ENCODE data around the gene HOXD11. TPM values are rescaled to one million over a fixed set of nuclear protein-coding genes. Genes with fewer than 3 reads are reported as not detected.

Gene HOXD11
- total and polyA plus RNA-seq, 9 of the 15 experiments (the other 6 are each of a cell fraction or from before 2014, with no cell fraction given) = not detected

DNA sequence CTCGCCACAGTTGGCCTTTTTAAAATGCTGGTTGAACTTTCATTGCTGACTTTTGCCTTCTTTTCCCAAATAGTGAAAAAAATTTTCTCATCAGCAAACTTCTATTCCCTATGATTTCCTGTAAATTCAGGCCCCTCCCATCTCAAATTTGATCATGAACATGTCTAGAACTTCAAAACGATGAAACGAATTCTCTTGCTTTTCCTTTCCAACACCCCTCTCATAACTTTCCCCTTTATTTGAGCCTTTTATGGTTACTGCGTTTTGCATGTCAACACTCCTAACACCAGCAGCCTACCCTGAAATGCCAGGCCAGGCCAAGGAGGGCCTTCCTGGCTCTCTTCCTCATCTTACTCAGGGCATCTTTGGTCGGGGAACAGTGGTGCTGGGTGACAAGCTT, 16.2 kb upstream of the HOXD11 start:
- peaks cover 0 to 21% of the 10 kb centered on the region in 2 experiments; a peak in 2 of 5 replicates for H3K4me1 ChIP-seq (replicated peaks in 1 of 2; ENCODE audit: control insufficient read depth in 2 of 2, insufficient read depth in 2 of 2, low read length in 2 of 2)
- H3K27me3 ChIP-seq (ENCODE audit: control insufficient read depth in 2 of 2, insufficient read depth in 2 of 2, low read length in 2 of 2) = peaks cover 69 to 81% of the 10 kb centered on the region in 2 experiments
- ATAC-seq = no peak
- H3K36me3 ChIP-seq (ENCODE audit: control insufficient read depth, insufficient read depth, low read length) = no peaks in the 10 kb centered on the region
- no peak overlapping the region for H3K27ac ChIP-seq (ENCODE audit: extremely low read depth, low read depth, low read length)
- H3K9ac ChIP-seq (ENCODE audit: insufficient read depth in 1 of 2, low read depth in 2 of 2, low read length in 2 of 2) = no peak overlapping the region
- ChIA-PET CTCF (ENCODE audit: low intra/inter-chr PET ratio) (no interaction called here), POLR2A (no interaction called here)
- H4K20me1 ChIP-seq (replicated peaks; ENCODE audit: control insufficient read depth, insufficient read depth, low read length) = peaks cover 5% of the 10 kb centered on the region; the same call in 1 of the 2 replicates
- intact Hi-C loops (cut with micrococcal nuclease) = no loop called here
- H3K9me1 ChIP-seq (ENCODE audit: control insufficient read depth, insufficient read depth, low read length) = no peaks in the 10 kb centered on the region
- 0% methylated on average over 5 of the region's 5 CpGs for WGBS (ENCODE audit: insufficient coverage, low coverage, missing lambda C conversion rate)
- in situ Hi-C loops (cut with MboI) = loop anchor here (25.0 kb wide), 1 partner anchor 1054 kb away; no protein-coding TSS in a partner anchor
- H2AFZ ChIP-seq (ENCODE audit: low read depth, low read length) = no peak overlapping the region
- no peak for FAIRE-seq
- H3K9me3 ChIP-seq (replicated peaks; ENCODE audit: control insufficient read depth, insufficient read depth, low read depth, low read length) = no peaks in the 10 kb centered on the region; the same call in 1 of the 2 replicates
- DNase-seq (ENCODE audit: extremely low read depth in 1 of 4, low spot score in 3 of 4) = no peak
- no peaks in the 10 kb centered on the region for H3K79me2 ChIP-seq (ENCODE audit: control insufficient read depth, insufficient read depth, low read length)
- no peak overlapping the region for H3K4me3 ChIP-seq
- BruUV-seq (replicated peaks) = no TSS peak
- no peak overlapping the region for H3K4me2 ChIP-seq (ENCODE audit: insufficient read depth, low read length)
- no peak for TF ChIP-seq ZNF121 (CRISPR knock-in tag; conservative IDR thresholded peaks at IDR 0.05)
- TF ChIP-seq, protein P1, sequence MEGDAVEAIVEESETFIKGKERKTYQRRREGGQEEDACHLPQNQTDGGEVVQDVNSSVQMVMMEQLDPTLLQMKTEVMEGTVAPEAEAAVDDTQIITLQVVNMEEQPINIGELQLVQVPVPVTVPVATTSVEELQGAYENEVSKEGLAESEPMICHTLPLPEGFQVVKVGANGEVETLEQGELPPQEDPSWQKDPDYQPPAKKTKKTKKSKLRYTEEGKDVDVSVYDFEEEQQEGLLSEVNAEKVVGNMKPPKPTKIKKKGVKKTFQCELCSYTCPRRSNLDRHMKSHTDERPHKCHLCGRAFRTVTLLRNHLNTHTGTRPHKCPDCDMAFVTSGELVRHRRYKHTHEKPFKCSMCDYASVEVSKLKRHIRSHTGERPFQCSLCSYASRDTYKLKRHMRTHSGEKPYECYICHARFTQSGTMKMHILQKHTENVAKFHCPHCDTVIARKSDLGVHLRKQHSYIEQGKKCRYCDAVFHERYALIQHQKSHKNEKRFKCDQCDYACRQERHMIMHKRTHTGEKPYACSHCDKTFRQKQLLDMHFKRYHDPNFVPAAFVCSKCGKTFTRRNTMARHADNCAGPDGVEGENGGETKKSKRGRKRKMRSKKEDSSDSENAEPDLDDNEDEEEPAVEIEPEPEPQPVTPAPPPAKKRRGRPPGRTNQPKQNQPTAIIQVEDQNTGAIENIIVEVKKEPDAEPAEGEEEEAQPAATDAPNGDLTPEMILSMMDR (IDR thresholded peaks at IDR 0.05 in 2 of 3, conservative IDR thresholded peaks at IDR 0.05 in 1 of 3; ENCODE audit: insufficient read depth in 2 of 3, low read depth in 1 of 3, low read length in 3 of 3) = no peak
- TF ChIP-seq, protein P2, sequence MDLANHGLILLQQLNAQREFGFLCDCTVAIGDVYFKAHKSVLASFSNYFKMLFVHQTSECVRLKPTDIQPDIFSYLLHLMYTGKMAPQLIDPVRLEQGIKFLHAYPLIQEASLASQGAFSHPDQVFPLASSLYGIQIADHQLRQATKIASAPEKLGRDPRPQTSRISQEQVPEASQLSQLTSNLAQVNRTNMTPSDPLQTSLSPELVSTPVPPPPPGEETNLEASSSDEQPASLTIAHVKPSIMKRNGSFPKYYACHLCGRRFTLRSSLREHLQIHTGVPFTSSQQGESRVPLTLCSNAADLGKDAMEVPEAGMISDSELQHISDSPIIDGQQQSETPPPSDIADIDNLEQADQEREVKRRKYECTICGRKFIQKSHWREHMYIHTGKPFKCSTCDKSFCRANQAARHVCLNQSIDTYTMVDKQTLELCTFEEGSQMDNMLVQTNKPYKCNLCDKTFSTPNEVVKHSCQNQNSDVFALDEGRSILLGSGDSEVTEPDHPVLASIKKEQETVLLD (IDR thresholded peaks at IDR 0.05) = no peak
- TF ChIP-seq OTX1 (CRISPR knock-in tag; IDR thresholded peaks at IDR 0.05) = no peak
- no peak for TF ChIP-seq TAF7 (tag; IDR thresholded peaks at IDR 0.05)
- TF ChIP-seq CREB1 (IDR thresholded peaks at IDR 0.05) = no peak
- no peak for TF ChIP-seq CREB1 (CRISPR knock-in tag; IDR thresholded peaks at IDR 0.05)
- no peak for TF ChIP-seq HMG20B (CRISPR knock-in tag; IDR thresholded peaks at IDR 0.05)
- TF ChIP-seq, protein P3, sequence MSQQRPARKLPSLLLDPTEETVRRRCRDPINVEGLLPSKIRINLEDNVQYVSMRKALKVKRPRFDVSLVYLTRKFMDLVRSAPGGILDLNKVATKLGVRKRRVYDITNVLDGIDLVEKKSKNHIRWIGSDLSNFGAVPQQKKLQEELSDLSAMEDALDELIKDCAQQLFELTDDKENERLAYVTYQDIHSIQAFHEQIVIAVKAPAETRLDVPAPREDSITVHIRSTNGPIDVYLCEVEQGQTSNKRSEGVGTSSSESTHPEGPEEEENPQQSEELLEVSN (IDR thresholded peaks at IDR 0.05; ENCODE audit: borderline replicate concordance in 1 of 2, extremely low read depth in 1 of 2, insufficient read depth in 1 of 2, insufficient read length in 1 of 2, low read depth in 1 of 2, low read length in 1 of 2, poor library complexity in 1 of 2, severe bottlenecking in 1 of 2) = no peak
- TF ChIP-seq POLR3G (IDR thresholded peaks at IDR 0.05; ENCODE audit: extremely low read depth, insufficient read length, insufficient replicate concordance) = no peak
- TF ChIP-seq, protein P4, sequence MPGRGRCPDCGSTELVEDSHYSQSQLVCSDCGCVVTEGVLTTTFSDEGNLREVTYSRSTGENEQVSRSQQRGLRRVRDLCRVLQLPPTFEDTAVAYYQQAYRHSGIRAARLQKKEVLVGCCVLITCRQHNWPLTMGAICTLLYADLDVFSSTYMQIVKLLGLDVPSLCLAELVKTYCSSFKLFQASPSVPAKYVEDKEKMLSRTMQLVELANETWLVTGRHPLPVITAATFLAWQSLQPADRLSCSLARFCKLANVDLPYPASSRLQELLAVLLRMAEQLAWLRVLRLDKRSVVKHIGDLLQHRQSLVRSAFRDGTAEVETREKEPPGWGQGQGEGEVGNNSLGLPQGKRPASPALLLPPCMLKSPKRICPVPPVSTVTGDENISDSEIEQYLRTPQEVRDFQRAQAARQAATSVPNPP (IDR thresholded peaks at IDR 0.05; ENCODE audit: borderline replicate concordance, insufficient read depth, insufficient read length) = no peak
- TF ChIP-seq, protein P5, sequence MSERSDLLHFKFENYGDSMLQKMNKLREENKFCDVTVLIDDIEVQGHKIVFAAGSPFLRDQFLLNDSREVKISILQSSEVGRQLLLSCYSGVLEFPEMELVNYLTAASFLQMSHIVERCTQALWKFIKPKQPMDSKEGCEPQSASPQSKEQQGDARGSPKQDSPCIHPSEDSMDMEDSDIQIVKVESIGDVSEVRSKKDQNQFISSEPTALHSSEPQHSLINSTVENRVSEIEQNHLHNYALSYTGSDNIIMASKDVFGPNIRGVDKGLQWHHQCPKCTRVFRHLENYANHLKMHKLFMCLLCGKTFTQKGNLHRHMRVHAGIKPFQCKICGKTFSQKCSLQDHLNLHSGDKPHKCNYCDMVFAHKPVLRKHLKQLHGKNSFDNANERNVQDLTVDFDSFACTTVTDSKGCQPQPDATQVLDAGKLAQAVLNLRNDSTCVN (CRISPR knock-in tag; IDR thresholded peaks at IDR 0.05) = no peak
- TF ChIP-seq CBFB (CRISPR knock-in tag; IDR thresholded peaks at IDR 0.05) = no peak

All from K562 (cell line).